ENCODE results near the gene PTGFRN.

Gene PTGFRN

DNA sequence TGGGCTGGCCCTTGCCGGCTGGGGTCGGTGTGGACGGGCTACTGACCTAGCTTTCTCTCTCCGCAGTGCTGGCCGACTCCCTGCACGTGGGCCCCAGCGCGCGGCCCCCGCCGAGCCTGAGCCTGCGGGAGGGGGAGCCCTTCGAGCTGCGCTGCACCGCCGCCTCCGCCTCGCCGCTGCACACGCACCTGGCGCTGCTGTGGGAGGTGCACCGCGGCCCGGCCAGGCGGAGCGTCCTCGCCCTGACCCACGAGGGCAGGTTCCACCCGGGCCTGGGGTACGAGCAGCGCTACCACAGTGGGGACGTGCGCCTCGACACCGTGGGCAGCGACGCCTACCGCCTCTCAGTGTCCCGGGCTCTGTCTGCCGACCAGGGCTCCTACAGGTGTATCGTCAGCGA, 34.9 kb downstream of the PTGFRN start:
- no peak for DNase-seq

DNA sequence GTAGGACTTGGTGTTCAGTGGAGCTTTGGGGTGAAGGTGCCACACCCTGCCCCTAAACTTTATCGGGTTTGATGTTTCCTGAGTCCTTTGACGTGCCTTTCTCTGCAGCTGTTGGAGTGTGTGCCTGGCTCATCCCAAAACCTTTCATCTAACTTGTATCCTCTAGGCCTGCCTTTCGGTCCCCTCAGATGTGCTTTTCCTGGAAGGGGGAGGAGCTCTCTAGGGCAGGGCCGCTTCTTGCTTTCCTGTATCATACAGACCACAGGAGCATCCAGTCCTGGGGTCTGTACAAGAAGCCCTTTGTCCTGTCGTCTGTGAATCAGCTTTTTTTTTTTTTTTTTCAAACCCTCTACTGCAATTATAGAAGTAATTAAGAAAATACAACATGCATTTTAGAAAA, 35.7 kb downstream of the PTGFRN start:
- no peak for DNase-seq

DNA sequence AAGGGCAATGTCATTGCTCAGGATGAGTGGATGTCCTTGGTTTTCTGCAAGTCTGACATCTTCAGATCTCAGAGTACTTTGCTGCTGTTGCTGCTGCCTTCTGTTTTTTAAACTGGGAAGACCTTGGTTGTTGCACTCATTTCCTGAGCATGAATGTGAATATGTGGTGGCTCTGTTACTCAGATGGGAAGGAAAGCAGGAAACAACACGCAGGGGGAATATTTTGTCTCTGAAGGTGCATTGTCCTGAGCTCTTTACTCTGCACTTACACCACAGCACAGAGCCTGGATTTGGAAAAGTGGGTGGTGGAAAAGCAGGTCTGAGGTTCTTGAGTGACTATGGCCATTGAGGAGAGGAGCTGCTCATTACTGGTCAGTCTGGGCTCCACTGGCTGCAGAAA, 36.3 kb downstream of the PTGFRN start:
- no peak for DNase-seq

DNA sequence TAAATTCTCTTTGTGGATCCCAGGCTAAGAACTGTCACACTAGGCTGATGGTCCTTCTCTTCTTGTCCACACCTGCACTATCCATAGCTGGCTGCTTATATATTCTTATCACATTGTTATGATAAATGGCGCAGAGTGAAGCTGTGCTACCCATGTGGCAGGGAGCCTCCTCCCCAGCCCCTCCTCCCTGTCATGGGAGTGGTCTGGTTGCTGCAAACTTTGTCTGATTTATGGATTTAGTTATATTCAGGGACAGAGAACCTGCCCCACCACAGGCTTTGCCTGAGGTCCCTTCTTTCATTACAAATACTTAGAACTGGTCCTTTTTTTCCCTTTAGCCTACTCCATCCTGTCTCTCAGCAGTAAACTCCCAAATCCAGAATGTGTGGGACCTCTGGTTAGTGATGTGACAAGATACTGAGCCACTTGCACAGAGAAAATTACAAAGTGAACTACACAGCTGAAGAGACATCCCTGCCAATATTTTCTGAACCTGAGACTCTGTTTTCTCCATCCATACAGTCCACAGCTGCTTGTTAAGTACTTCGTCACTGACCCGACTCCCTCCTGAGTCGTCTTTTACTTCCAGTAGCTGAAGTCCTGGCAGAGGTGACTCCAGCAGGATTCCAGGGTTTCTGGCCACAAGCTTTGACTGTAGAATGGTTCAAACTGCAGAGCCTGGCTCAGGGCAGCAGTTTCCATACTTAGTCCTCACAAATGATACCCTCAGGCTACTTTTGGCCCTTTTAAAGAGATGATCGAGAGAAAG, 37.6 kb downstream of the PTGFRN start:
- DNase-seq, result no peak

DNA sequence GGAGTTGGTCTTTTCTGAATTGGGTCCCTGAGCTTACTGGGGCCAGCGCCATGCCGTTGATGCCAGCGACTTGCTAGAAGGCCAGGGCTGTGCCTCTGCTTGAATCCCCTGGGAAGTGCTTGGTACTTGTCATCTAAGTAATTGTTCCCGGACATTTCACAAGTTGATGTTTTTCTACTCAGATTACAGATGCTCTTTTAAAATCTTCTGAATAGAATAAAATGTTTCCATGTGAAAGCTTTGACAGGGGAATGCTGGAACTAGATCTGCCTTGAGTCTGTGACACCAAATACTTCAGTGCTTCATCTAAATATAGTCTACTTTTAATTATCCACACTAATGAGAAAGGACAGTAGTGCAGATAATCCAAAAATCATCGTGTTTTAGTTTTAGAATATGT, 38.3 kb downstream of the PTGFRN start:
- DNase-seq, result no peak

DNA sequence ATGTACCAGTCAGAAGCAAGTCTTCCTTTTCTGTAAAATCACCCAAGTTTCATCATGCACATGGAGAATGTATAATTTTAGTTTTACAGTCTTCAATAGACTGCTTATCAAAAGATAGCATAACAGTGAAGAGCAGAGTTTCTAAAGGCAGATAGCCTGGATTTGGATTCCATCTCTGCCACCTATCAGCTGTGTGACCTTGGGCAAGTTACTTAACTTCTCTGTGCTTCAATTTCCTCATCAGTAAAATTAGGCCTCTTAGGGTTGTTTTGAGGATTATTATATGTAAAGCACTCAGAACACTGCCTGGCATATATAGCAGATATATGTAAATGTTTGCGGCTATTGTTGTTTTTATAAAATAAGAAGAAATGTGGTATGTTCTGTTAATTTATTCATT, 38.9 kb downstream of the PTGFRN start:
- no peak for DNase-seq

DNA sequence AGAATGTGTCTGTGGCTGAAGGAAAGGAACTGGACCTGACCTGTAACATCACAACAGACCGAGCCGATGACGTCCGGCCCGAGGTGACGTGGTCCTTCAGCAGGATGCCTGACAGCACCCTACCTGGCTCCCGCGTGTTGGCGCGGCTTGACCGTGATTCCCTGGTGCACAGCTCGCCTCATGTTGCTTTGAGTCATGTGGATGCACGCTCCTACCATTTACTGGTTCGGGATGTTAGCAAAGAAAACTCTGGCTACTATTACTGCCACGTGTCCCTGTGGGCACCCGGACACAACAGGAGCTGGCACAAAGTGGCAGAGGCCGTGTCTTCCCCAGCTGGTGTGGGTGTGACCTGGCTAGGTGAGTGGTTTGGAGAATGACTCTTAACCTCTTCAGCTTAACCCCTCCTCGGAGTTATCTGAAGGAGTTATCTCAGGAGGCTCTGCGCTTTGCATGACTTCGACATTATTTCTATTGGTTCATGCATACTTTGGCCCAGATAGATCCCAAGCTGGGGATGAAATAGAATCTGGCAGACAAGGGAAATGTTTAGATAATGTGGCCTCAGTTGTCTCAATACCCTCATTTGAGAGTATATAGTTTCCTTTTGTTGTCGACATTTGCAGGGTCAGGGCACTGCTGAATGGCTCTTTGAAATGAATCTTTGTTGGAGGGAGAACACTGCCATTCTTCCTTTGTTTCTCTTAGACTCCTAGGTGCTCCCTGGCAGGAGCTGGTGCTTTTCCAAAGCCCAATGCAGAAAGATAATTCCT, 39.7 kb downstream of the PTGFRN start:
- no peak for DNase-seq

DNA sequence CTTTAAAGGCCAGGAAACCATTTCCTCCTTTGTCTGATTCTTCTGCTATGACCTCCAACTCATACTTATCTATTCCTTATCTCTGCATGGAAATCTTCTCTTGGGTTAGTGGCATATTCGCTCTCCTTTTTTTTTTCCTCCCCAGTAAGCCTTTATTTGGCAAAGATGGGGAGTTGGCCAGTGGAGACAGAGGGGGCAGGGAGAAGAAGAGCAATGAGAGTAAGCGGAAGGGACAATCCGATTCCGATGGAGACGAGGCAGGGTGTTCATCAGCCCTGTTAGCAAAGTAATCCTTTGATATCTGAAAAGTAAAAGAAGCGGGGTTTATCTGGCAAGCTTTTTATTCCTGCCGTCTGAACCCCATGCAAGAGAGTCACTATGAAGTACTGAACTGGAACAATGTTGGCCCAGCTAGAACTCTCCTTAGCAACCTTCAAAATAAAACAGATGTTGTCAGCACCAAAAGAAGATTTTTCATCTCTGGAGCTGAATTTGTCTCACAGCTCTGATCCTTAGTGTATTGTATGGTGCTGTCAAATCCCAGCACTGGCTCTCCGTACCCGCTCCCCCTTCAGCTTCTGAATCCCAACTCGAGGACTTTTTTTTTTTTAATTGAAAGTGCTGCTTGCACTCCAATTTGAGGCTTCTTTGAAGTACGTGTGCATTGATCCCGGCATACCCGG, 40.9 kb downstream of the PTGFRN start:
- DNase-seq, result no peak

DNA sequence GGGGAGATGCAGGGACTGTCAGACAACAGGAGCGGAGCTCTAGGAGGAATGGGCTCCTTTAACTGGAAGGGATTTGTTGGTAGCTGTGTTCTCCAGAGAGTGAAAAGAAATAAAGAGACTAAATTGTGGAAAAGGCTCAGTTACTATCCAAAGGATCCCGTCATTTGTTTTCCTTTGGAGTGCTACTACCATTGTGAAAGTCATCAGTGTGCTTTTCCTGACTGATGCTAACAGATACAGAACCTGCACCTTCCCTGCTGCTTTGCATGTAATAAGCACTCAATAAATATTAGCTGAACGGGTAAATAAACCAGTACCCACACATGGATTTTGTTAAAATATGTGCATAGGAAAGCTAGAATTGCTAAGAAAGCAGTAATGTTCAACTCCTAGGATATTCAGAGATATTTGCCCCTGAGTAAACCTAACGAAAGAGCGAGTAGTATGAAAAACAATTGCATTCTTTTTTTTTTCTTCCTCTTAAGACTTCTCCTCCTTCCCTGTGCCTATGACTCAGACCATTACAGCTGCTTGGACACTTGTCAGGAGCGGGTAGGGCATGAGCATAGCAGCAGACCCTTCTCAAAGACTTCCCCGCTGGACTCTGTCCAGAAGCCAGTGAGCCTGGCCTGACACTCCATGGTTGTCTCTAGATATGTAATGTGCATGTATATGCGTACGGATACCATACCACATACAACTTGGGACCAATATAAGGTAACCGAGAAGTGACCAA, 41.7 kb downstream of the PTGFRN start:
- DNase-seq, result no peak

DNA sequence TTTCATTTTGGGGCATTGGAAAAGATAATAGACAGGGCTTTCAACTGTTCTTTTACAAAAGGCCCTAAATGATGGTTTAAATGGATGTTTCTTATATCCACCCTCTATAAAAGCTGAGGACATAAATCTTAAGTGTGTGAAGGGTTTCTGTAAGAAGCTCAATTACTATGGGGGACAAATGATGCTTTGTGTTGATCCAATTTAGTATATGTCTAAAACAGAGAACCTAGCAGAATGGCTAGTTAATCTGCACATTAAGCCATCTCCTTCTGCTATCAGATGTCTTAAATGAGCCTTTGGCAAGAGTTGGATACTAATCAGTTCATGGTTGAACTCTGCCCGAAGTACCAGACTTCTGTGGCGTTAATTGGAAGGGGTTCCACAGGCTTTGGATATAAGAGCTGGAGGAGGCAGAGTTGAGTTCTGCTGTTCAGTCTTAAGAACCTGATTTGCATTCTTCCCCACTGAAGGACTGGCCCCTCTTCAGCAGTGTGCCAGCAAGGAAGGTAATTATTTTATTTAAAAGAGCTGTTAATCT, 43.1 kb downstream of the PTGFRN start:
- no peak for DNase-seq

DNA sequence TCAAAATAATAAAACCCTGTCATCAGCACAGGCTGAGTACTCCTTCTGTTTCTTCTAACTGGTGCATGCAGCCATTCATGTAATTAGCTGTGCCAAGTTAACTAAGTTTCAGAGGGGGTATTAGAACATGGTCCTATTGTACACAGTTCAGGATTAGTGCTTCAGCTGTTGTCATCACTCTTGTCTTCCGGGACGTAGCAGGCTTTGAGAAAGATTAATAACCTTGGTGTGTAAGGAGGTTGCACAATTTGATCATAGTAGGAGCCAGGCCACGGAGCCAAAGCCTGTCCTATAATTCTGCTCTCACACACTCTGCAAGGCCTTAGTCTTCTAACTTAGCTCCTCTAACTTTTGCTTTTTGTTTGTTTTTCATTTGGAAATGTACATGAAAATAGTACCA, 44.7 kb downstream of the PTGFRN start:
- peak; percentile 17 for DNase-seq

DNA sequence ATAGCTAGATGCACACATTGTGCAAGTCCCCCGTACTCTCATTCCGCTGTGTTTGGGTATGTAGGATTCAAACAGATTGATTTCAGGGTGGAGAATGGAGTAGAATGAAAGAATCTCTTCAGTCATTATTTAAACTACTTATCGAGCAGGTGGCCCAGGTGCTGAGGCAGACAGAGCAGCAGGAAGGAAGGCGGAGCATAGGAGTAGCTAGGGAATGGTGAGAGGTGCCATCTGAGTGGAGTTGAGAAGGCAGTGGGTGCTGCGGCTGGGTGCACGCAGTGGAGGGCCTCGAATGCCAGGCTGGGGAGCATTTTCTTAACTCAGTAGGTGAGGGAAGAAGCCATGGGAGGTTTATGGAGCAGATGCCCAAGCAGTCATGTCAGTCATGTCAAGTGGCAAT, 46.7 kb downstream of the PTGFRN start:
- DNase-seq, result peak; percentile 30

DNA sequence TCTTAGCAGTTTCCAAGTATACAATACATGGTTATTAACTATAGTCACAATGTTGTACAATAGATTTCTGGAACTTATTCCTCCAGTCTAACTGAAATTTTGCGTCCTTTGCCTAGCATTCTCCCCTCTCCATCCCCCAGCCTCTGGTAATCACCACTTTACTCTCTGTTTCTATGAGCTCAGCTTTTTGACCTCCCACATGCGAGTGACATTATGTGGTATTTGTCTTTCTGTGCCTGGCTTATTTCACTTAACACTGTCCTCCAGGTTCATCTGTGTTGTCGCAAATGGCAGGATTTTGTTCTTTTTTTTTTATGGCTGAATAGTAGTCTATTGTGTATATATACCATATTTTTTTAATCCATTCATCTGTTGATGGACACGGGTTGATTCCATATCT, 47.9 kb downstream of the PTGFRN start:
- no peak for DNase-seq

DNA sequence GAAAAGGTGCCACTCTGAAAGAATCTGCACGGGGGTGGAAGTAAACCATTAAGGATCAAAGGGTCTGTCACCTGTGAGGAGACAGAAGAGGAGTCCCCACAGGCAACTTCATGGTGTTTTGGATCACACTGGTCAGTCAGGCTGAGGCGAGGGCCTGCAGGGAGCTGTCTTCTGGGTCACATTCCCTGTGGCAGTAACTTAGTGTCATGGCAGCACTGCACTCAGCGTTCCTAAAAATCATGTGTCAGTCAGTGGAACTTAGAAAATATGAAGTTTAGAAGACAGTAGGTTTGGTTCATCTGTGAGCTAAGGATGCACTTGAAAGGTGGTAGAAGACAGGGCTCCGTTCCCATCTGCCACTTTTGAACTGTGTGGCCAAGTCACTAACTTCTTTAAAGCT, 48.4 kb downstream of the PTGFRN start:
- no peak for DNase-seq

DNA sequence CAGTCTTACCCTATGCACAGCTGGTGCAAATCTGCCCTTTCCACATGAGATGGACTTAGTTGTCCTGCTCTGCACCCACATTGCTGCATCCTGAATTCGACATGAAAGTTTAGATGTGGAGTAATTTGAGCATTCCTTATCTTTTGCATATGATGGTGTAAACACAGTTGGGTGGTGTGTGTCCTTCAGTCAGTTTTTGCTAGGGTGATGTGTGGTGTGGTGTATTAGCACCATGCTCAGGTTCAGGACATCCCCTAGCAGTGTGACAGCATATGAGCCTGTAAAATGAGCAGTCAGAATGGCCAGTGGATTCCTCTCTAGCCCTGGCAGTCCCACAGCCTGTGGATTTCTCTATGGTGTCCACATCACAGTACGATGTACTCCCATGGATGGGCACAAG, 49.3 kb downstream of the PTGFRN start:
- DNase-seq, result no peak

DNA sequence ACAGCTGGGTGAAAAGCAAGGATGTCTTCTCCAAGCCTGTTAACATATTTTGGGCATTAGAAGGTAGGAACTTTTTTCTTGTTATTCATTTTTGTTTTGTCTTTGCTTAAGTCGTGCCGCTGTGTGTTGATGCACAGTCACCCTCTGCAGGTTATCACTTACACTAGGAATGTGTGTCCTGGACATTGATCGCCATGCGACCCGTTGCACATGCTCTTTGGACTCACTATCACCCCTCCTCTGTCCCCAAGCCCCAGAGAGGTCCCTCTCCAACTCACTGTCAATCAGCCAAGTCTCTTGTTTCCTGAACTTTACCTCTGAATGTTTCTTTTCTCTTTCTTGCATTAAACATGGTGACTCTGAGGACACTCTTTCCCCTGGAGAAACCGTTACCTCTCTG, 51.9 kb downstream of the PTGFRN start:
- no peak for DNase-seq

DNA sequence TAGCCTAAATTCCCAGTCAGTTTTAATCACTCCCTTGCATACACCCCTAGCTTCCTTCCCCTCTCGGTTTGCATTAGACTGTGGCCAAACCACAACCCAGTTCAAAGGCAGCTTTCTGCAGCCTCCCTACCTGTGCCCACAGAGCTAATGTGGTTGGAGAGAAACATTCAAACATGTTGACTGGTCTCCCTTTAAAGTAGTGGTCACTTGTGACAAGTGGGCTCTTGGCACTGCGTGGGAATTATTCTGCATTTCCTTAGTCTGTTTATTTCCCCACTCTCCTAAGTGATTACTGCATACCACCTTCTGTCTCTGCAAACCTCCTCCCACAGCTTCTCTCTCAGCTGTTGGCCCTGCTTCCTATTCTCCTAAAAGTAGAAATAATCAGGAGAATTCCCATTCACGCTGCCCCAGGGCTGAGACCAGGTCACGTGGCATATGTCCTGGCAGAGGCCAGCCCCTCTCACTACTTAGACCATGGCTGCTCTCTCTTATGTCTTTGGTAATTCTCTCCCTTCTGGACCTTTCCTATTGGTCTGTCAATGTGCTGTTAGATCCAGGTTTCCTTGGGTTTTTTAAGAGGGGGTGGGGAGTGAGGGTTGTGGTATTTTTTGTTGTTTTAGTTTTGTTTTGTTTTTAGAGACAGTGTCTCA, 53.4 kb downstream of the PTGFRN start:
- DNase-seq, result no peak

DNA sequence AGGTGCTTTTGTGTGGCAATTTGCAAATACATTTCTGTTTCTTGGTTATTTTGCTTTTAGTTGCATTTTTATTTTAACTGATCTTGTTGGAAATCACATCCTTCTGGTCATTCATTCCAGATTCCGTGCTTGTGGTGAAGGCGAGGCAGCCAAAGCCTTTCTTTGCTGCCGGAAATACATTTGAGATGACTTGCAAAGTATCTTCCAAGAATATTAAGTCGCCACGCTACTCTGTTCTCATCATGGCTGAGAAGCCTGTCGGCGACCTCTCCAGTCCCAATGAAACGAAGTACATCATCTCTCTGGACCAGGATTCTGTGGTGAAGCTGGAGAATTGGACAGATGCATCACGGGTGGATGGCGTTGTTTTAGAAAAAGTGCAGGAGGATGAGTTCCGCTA, 57.1 kb downstream of the PTGFRN start:
- DNase-seq, result no peak

DNA sequence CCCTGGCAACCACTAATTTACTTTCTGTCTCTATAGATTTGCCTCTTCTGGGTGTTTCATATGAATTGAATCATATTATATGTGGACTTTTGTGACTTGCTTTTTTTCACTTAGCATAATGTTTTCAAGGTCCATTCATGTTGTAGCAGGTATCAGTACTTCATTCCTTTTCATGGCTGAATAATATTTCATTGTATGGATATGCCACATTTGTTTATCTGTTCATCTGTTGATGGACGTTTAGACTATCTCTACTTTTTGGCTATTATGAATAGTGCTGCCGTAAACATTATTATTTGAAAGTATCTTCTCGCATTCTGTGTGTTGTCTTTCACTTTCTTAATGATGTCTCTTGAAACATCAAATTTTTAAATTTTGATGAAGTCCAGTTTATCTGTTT, 59.0 kb downstream of the PTGFRN start:
- DNase-seq, result no peak

DNA sequence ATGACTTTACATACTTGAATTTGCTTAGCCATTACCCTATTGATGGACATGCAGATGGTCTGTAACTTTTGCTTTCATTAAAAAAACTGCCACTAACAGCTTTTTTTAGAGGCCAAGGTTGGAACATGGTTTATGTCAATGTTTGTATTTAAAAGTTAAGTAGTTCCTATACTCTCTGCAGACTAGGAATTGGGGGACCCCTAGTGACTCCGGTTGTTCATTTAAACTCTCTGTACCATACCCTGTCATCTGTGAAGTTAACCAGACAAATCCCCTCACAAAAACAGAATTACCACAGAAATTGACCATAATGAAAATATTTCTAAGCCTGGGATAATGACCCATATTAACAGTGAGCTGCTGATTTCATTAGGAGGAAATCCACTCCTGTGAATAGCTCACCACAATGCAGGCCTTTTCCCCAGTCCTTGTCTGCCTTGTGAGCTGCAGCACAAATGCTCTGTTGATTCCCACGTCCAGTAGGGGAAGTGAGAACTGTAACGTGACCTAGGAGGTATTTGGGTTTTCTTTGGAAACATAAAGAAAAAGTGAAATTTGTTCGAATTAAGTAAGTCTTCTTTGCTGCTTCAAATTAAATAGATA, 61.6 kb downstream of the PTGFRN start:
- DNase-seq, result no peak

DNA sequence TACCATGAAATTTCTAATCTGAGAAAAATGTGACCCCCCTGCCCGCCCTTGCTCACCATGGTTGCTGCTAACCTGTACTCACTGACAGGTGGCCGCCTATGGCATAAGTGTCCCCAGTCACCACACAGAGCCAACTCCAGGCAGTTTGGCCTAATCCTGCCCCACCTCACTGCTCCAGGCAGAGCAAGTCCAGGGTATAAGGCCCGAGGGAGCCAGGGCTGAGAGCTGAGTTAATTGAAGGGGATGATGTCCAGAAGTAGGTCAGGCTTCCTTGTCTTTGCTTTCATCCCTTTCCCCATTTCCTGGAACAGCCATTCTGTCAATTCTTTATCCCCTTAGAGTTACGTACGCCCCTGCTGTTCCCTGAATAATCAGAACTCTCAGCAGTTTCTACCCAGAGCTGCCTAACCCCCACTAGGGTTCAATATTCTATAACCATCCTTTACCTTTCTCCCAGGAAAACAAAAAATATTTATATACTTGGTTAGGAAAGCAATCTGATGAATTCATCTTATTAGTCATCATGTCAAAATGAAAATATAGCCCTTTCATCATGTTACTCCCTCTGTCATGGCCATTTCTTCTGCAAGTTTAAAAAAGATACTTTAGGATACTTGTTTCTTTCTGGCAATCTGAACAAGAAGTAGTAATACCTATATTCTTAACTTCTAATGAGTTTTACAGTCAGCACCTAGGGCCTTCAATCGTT, 62.4 kb downstream of the PTGFRN start:
- no peak for DNase-seq

DNA sequence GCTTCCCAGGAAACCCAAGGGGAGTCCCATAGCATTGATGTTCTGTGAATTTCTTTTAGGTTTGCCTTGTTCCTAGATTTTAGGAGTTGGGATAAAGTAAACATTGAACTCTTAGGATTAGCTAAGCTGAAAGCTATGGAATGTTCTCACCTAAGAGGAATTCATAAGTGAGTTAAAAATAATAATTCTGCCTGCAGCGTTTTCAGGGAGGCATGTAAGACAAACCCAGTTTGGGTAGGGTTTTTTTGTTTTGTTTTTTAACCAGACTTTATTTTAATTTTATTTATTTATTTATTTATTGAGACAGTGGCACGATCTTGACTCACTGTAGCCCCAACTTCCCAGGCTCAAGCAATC, 62.9 kb downstream of the PTGFRN start:
- DNase-seq, result no peak

Measured in SHP77 treated with DMSO at 0.1 percent for 48 hours (cell line).